HG03571 (cell line): ENCODE data around the gene NFIC.
"Not testable (repeated sequence)": the region's sequence is repeated elsewhere in the genome, so short reads cannot be mapped to it uniquely, and the experiment has no call there.

Experiments used
- ATAC-seq: cut with Tn5 transposase; IDR thresholded peaks from one replicate; pipeline ENCODE4 v1.9.1; 2021; ENCODE audit not compliant: unreplicated experiment

The NFIC gene

GRCh38 chr19:3336680-3337523 lies 29.5 kb upstream of the NFIC start:
- no peak for ATAC-seq

GRCh38 chr19:3338541-3339181 lies 27.7 kb upstream of the NFIC start:
- no peak for ATAC-seq

GRCh38 chr19:3340340-3340739 lies 26.0 kb upstream of the NFIC start:
- no peak for ATAC-seq

- ATAC-seq = no peak
Measured at GRCh38 chr19:3342246-3342645, 24.1 kb upstream of the NFIC start.

GRCh38 chr19:3342962-3343361 lies 23.4 kb upstream of the NFIC start:
- ATAC-seq = not testable (repeated sequence)

- ATAC-seq = no peak
Measured at GRCh38 chr19:3343619-3344502, 22.5 kb upstream of the NFIC start.

- no peak for ATAC-seq
Measured at GRCh38 chr19:3344608-3345598, 21.5 kb upstream of the NFIC start.

GRCh38 chr19:3345850-3346460 lies 20.4 kb upstream of the NFIC start:
- no peak for ATAC-seq

- ATAC-seq = no peak
Measured at GRCh38 chr19:3346677-3347353, 19.6 kb upstream of the NFIC start.

- no peak for ATAC-seq
Measured at GRCh38 chr19:3348042-3348441, 18.3 kb upstream of the NFIC start.

GRCh38 chr19:3348469-3348868 lies 17.9 kb upstream of the NFIC start:
- ATAC-seq = not testable (repeated sequence)

GRCh38 chr19:3350014-3350663 lies 16.2 kb upstream of the NFIC start:
- no peak for ATAC-seq

GRCh38 chr19:3351702-3352447 lies 14.5 kb upstream of the NFIC start:
- ATAC-seq = no peak

- ATAC-seq = no peak
Measured at GRCh38 chr19:3353493-3353892, 12.9 kb upstream of the NFIC start.

- no peak for ATAC-seq
Measured at GRCh38 chr19:3356805-3357204, 9.6 kb upstream of the NFIC start.

GRCh38 chr19:3357271-3357991 lies 9.0 kb upstream of the NFIC start:
- no peak for ATAC-seq

GRCh38 chr19:3357992-3358688 lies 8.2 kb upstream of the NFIC start:
- no peak for ATAC-seq
